OCI-LY7 (cell line): ENCODE data around the gene ATP5F1B. TPM values are rescaled to one million over a fixed set of nuclear protein-coding genes. Genes with fewer than 3 reads are reported as not detected.

Source experiments
- BruUV-seq: library from RNA; stranded (reverse); fragments of 400-500 nt; replicated peaks from 2 replicates; lab custom pipeline; 2021; lab: Mats Ljungman, UMichigan
- CTCF ChIA-PET: fragments of 300-600 bp; sonication (Branson Sonifier 250); formaldehyde crosslinking; loops from one replicate; lab custom pipeline; 2022; ENCODE audit warnings: antibody characterized with exemption; ENCODE audit not compliant: unreplicated experiment; lab: Charles Lee
- POLR2A ChIA-PET: fragments of 300-600 bp; sonication (Branson Sonifier 250); formaldehyde crosslinking; loops from one replicate; lab custom pipeline; 2022; ENCODE audit warnings: antibody characterized with exemption; lab: Charles Lee
- DNase-seq: peaks from one replicate; pipeline ENCODE4 v3.0.0-alpha.2; 2015; ENCODE audit warnings: low spot score
- H2AFZ ChIP-seq: fragments of 200-600 bp; sonication (generic), shearing (Covaris generic); 2 replicates; pipeline ENCODE4 v1.6.1; 2014; ENCODE audit warnings: mild to moderate bottlenecking, antibody characterized with exemption, low read length, moderate library complexity
- H3K27ac ChIP-seq: fragments of 200-600 bp; sonication (generic); 2 replicates; pipeline ENCODE4 v1.5.1; 2014; ENCODE audit warnings: mixed run types, low read depth, mild to moderate bottlenecking, moderate library complexity, low read length, inconsistent platforms; ENCODE audit not compliant: poor library complexity, severe bottlenecking
- H3K36me3 ChIP-seq: fragments of 200-600 bp; sonication (generic); 2 replicates; pipeline ENCODE4 v1.6.1; 2014; ENCODE audit warnings: mild to moderate bottlenecking, antibody characterized with exemption, low read length, moderate library complexity, mixed read lengths; ENCODE audit not compliant: insufficient read depth
- H3K4me1 ChIP-seq: fragments of 200-600 bp; sonication (generic); 2 replicates; pipeline ENCODE4 v1.5.1; 2014; ENCODE audit warnings: mild to moderate bottlenecking, low read length; ENCODE audit not compliant: insufficient read depth, poor library complexity, severe bottlenecking
- H3K4me2 ChIP-seq: fragments of 200-600 bp; sonication (generic); 2 replicates; pipeline ENCODE4 v1.6.1; 2014; ENCODE audit warnings: mild to moderate bottlenecking, low read length
- H3K4me3 ChIP-seq: fragments of 200-600 bp; sonication (generic); 2 replicates; pipeline ENCODE4 v1.5.1; 2014; ENCODE audit warnings: mild to moderate bottlenecking, low read depth, low read length; ENCODE audit not compliant: poor library complexity, severe bottlenecking
- H3K79me2 ChIP-seq: fragments of 200-600 bp; sonication (generic); 2 replicates; pipeline ENCODE4 v1.6.1; 2016; ENCODE audit warnings: low read depth, mild to moderate bottlenecking, low read length, moderate library complexity, mixed read lengths; ENCODE audit not compliant: insufficient read depth
- H3K9me2 ChIP-seq: fragments of 200-600 bp; sonication (generic); 2 replicates; pipeline ENCODE4 v1.6.1; 2016; ENCODE audit warnings: mild to moderate bottlenecking, low read length, mixed read lengths; ENCODE audit not compliant: insufficient read depth
- H3K9me3 ChIP-seq: fragments of 200-600 bp; sonication (generic); 2 replicates; pipeline ENCODE4 v1.6.1; 2014; ENCODE audit warnings: mild to moderate bottlenecking, mixed run types, low read length, mixed read lengths
- H4K20me1 ChIP-seq: fragments of 200-600 bp; sonication (generic); 2 replicates; pipeline ENCODE4 v1.6.1; 2014; ENCODE audit warnings: mild to moderate bottlenecking, antibody characterized with exemption, low read length, moderate library complexity, mixed read lengths; ENCODE audit not compliant: insufficient read depth
- CTCF ChIP-seq: fragments of 200-600 bp; sonication (generic); conservative IDR thresholded peaks from 2 replicates; pipeline ENCODE4 v1.5.1; 2014; ENCODE audit warnings: mild to moderate bottlenecking, antibody characterized with exemption, low read length, moderate library complexity, mixed read lengths
- EZH2phosphoT487 ChIP-seq: fragments of 200-600 bp; sonication (generic); IDR thresholded peaks from 2 replicates; pipeline ENCODE4 v1.6.1; 2018; ENCODE audit warnings: low read depth, borderline replicate concordance, mild to moderate bottlenecking, mixed run types, antibody characterized with exemption, low read length, moderate library complexity, mixed read lengths
- intact Hi-C: fragments of 100-400 bp; cut with micrococcal nuclease; formaldehyde crosslinking; loops from one replicate; pipeline ENCODE4 v1.10.0; 2022; ENCODE audit not compliant: unreplicated experiment
- total RNA-seq, 2 experiments: library from RNA; depleted of rRNA in 1 of 2; stranded (reverse); fragments of >200 nt in 1 of 2; shearing (Covaris generic) in 1 of 2; gene quantifications; 2 replicates each; pipeline ENCODE4 v1.2.3, GENCODE V29; 2014 to 2022

ATP5F1B gene
- total RNA-seq, 2 experiments from 2014 or later: 385 to 732 TPM

- Histone ChIP-seq H3K9me3 (no peaks in the 10 kb centered on the region), H3K4me3 (peak overlapping the region; percentile 99), H3K36me3 (peaks cover 36% of the 10 kb centered on the region), H3K4me2 (peak overlapping the region; percentile 73), H3K79me2 (peaks cover 92% of the 10 kb centered on the region), H3K9me2 (no peaks in the 10 kb centered on the region), H4K20me1 (peaks cover 6% of the 10 kb centered on the region; the same call in 1 of the 2 replicates), H3K4me1 (peaks cover 58% of the 10 kb centered on the region), H2AFZ (0 out of 2 replicates have a peak overlapping the region, but pooled peaks have one; percentile 63), H3K27ac (peak overlapping the region; percentile 77)
- no peak for TF ChIP-seq CTCF
- no peak for TF ChIP-seq EZH2phosphoT487
- TSS peak; percentile 42 for BruUV-seq
- DNase-seq: peak; percentile 83
- intact Hi-C loops: no loop called here
- POLR2A ChIA-PET: interaction anchor here (0.6 to 2.1 kb wide), 12 partner anchors 8 to 707 kb away, joined by 3 to 11 read pairs (median 4); partner anchors contain the start of genes PTGES3 and RPL41
- CTCF ChIA-PET: interaction anchor here (0.6 to 1.8 kb wide), 2 partner anchors 8 to 884 kb away, joined by 3 to 9 read pairs; no protein-coding TSS in a partner anchor
Measured at GRCh38 chr12:56628671-56629458, 16.9 kb downstream of the ATP5F1B start.

- Histone ChIP-seq H3K9me3 (no peaks in the 10 kb centered on the region), H3K27ac (peak overlapping the region; percentile 29), H3K4me1 (peaks cover 36% of the 10 kb centered on the region), H2AFZ (no peak overlapping the region), H3K4me3 (no peak overlapping the region), H3K79me2 (peaks cover 95% of the 10 kb centered on the region), H4K20me1 (peaks cover 6% of the 10 kb centered on the region; the same call in 1 of the 2 replicates), H3K36me3 (peaks cover 55% of the 10 kb centered on the region), H3K4me2 (peak overlapping the region; percentile 18), H3K9me2 (no peaks in the 10 kb centered on the region)
- TF ChIP-seq EZH2phosphoT487: no peak
- TF ChIP-seq CTCF: no peak
- ChIA-PET POLR2A (interaction anchor here (0.6 to 0.7 kb wide), 2 partner anchors 65 to 130 kb away, joined by 3 to 6 read pairs; no protein-coding TSS in a partner anchor), CTCF (no interaction called here)
- peak; percentile 30 for DNase-seq
- no TSS peak for BruUV-seq
- intact Hi-C loops: no loop called here
Measured at GRCh38 chr12:56626701-56627100, 19.1 kb downstream of the ATP5F1B start.
